GM18517 (cell line): ENCODE results near the gene BCL7C.
"Not testable (repeated sequence)": the region's sequence is repeated elsewhere in the genome, so short reads cannot be mapped to it uniquely, and the experiment has no call there.

Experiments used
- ATAC-seq: cut with Tn5 transposase; IDR thresholded peaks from one replicate; pipeline ENCODE4 v1.9.1; 2021; ENCODE audit warnings: mild to moderate bottlenecking, moderate library complexity; ENCODE audit not compliant: unreplicated experiment

The BCL7C gene

DNA sequence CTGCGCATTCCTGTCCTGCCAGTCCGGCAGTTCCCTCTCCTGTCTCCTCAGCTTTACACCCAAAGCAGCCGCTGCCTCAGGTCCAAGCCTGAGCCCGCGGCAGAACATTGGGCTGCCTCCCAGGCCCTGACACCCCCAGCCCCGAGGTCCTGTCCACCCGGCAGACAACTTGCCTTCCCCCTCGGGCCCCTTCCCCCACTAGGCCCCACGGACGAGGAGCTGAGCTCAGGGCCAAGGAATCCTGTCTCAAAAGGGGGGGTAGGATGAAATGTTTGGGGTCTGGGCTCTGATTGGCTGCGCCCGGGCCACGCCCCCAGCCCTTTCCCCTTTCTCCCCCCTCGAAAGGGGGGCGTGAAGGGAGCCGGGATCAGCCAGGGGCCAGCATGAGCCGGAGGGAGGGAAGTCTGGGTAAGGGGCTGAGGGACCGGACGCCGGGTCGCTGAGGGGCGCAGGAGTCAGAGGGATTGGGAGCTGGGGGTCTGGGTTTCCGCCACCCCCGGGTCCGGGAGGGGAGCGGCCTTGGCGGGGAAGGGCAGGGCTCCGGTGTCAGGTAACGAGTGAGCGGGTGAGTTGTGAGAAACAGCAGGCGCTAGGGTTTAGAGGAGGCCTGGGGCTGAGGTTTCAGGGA is 2.5 kb upstream of the BCL7C start, which contains the start of gene CTF1:
CTF1 (plus strand) TSS at position 354 of the 628 bp plus-strand sequence; CDS start at position 384, 30 bp downstream.
- no peak for ATAC-seq

DNA sequence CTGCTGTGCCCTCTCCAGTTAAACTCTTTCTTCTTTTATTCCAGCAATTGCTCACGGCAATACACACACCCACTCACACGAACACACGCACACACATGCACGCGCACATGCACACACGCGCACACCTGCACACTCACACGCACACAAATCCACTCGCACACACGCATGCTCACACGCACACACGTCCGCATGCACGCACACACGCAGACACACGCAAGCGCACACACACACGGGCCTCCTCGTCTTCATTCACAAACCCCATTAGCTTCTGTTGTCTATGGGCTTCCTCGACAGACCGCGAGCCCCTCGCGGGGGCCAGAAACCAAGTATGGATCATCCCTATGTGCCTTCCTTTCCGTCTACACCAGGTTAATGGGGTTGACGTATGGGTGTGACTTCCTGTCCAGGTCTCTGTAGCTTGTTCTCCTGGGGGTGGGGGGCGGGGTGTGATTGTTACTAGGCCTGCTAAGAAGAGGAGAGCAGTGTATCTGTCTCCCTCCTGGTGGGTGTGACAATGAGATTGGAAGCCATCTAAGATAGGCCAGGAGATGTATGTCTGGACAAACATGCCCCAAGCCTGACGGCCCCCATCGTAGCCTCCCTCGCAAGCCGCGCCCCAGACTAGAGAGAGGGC is 1.9 kb upstream of the BCL7C start:
- ATAC-seq, result no peak

DNA sequence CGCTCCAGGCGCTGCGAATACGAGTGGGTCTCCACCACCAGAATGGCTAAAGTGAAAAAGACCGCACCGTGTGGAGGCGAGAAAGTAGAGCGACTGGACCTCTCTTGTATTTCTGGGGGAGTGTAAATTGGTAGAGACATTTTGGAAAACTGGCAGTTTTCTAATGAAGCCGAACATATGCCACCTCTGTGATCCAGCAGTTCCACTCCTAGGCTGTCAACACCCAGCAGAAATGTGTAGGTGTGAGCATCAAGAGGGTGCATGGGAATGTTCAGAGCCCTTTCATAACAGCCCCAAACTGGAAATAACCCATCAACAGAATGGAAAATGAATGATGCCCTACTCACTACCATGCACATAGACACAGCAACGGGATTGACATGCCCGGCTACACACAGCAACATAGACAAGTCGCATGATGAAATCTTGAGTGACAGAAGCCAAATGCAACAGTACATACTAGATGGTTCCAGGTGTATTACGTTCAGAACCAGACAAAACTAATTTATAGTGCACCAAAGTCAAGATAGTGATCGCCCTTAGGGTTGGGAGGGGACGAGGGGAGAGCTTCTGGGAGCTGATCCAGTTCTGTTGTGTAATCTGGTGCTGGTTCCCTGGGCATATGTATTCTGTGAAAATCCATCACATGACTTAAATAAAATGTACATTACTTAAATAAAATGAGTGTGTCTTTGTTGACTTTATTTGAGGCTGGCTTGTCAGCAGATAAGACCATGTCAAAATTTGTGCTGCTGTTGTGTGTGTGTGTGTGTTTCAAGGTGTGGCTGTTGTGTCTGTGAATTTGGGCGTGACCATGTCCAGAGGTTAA is 877 bp upstream of the BCL7C start:
- no peak for ATAC-seq

DNA sequence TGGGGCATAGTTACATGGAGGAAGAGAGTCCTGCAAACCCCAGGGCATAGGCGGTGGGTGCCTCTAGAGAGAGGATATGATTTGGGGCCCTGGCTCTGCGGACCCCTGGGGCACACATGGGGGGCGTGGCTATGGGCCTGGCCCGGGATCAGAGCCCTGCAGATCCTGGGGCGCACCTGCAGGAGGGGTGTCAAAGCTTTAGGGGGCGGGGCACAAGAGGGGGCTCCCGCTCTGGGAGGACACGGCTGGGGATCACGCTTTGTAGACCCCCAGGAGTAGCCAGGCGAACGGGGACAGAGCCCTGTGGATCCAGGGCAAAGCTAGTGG is 497 bp downstream of the BCL7C start:
- no peak for ATAC-seq

DNA sequence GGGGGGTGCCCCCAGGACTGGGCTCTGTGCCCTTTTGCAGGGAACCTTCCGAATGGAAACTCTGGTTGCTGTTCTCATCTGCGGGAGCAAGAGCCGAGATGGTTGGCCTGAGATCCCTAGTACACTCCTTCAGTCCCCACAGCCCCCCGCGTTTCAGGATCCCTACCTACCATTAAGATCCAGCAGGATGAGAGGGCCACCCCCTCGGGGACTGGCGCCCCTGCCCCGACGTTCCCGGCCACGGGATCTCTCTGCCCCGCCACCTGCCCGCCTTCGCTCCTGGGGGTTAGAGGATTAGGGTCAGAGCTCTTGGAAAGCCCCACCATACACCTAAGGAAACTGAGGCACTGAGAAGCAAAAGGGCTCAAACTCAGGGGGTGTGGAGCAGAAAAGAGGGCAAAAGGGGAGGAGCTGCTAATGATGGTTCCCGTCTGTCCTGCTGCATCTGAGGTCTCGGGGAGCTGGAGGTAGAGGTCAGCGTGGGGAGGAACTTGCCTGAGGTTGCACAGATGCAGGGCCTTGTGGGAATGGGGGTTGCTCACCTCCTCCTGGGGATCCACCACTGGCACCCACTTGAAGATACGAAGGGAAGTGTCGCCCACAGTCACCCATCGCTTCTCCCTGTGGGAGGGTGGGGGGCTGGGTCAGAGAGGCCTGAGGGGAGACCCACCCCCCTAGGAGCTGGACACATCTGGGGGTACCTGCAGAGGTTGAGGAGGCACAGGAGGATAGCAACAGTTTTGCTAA is 1.0 kb downstream of the BCL7C start:
- no peak for ATAC-seq

DNA sequence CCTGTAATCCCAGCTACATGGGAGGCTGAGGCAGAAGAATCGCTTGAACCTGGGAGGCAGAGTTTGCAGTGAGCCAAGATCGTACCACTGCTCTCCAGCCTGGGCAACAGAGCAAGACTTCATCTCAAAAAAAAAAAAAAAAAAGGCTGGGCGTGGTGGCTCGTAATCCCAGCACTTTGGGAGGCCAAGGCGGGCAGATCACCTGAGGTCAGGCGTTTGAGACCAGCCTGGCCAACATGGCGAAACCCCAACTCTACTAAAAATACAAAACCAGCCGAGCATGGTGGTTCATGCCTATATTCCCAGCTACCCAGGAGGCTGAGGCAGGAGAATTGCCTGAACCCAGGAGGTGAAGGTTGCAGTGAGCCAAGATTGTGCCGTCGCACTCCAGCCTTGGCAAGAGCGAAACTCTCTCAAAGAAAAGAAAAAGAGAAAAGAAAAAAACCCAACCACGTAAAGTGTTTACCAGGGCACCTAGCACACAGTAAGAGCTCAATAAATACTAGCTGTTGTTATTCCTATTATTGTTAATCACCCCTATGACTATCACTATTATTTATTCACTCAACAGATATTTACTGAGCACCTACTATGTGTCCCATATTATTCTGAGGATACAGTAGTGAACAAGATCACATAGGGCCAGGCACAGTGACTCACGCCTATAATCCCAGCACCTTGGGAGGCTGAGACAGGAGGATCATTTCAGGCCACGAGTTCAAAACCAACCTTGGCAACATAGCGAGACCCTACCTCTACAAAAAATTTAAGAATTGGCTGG is 2.6 kb downstream of the BCL7C start:
- not testable (repeated sequence) for ATAC-seq

DNA sequence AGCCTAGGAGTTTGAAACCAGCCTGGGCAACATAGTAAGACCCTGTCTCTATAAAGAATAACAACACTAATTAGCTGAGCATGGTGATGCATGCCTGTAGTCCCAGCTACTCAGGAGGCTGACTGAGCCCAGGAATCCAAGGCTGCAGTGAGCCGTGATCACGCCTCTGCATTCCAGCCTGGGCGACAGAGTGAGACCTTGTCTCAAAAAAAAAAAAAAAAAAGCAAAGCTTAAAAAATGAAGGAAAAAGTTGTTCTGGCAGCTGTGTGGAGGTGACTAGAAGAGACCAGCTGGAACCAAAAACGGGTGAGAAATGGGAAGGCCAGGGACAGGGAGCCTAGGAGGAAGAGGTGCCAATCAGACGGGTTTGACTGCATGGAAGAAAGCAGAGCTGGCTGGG is 4.2 kb downstream of the BCL7C start:
- ATAC-seq, result no peak

GRCh38 chr16:30888856-30889499 is 4.9 kb downstream of the BCL7C start:
- ATAC-seq, result no peak

DNA sequence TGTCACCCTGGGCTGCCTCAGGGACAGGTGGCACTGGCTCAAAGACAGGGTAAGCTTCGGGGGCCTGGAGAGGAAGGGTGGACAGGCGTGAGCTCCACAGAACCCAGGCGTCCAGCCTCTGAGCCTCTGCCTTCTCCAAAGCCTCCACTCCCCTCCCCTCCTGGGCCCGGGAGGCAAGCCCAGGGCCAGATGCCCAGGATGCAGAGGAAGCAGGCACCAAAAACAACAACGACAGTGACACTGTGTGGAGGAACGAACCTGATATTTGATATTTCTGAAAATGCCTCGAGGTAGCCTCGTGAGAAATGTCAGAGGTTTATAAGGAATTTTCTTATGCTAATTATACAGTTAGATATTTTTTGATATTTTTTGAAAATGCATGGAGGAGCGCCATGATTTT is 6.0 kb downstream of the BCL7C start:
- ATAC-seq, result no peak

- ATAC-seq, result no peak
Observed at GRCh38 chr16:30886145-30886544, 7.7 kb downstream of the BCL7C start.

DNA sequence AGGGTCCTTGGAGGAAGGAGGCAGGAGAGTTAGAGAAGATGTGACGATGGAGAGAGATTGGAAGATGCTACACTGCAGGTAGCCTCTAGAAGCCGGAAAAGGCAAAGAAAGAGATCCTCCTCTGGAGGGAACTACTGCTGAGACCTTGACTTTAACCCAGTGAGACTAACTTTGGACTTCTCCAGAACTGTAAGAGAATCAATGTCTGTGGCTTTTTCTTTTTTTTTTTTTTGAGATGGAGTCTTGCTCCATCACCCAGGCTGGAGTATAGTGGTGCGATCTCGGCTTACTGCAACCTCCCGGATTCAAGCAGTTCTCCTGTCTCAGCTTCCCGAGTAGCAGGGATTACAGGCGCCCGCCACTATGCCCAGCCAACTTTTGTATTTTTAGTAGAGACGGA is 8.7 kb downstream of the BCL7C start:
- ATAC-seq, result no peak

- ATAC-seq, result no peak
Observed at GRCh38 chr16:30884760-30885159, 9.1 kb downstream of the BCL7C start.

DNA sequence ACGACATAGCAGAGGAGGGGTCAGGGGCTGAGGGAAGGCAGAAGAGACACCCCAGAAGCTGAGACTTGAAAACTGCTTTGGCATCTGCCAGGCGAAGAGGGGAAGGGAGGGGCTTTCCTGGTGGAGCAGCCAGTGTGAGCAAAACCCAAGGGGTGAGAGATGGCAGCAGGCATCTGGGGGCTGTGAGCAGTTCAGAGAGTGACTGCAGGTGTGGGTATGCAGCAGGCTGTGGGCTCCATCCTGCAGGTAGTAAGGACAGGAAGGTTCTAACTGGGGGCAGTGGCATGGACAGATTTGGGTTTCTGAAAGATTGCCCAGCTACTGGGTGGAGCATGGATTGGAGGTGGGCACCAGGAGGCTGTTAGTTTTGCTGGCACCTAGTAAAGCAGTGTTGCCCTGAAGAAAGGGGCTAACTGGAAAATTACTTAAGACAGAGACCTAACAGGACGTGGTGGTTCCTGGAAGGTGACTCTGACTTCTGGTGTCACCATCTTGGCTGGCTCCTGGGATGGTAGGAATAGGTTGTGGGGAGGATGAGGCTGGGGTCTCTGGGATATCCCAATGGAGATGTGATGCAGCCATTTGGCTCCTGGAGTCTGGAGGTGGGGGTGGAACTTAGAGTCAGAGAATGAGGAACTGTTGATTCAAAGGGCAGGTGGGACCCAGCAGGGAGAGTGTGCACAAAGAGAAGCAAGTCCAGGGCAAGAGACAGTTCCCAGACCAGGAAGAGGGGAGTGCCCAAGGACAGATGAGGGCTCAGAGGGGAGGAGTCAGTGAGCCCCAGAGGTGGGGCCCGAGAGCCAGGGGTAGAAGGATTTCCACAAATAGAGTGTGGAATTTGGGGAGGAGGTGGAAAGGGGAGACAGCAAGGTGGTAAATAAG is 11.2 kb downstream of the BCL7C start:
- no peak for ATAC-seq

GRCh38 chr16:30876867-30877266 is 17.0 kb downstream of the BCL7C start:
- ATAC-seq, result no peak

DNA sequence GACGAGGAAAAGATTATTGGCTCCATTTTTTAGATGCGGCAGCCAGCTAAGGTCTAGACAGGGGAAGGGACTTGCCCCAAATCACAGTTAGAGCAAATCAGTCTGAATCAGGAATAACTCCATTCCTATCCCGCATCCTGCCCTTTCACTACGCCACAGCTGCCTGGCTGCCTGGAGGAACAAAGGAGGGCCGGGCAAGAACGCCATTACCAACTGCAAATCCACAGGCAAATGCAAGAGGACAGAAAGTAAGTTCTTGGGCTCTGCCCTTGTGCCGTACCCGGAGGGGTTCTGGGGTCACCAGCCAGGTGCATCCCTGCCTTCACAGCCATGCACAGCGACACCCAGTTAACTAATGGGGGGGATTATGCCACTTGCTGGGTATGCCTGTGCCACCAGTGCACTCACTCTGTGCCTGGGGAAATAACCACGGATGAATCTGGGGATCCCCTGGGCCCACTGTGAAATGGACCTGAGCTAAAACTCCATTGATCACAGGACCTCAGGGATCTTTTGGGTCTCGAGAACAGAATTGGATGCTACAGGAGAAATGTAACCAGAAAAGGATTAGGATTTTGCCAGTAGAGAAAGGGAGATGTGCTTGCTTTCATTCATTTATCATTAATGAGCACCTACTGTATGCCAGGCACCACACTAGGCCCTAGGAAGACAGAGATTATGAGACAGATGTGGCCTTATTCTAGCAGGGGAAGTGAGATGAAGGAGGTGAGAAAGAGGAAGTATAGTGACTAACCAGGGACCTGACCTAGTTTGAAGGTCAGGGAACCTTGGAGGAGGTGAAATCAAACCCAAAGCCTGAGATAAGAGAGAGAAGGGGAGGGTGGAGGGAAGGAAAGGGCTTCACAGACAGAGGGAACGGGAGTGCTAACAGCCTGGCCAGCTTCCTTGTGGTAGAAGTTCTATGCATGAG is 17.7 kb downstream of the BCL7C start:
- ATAC-seq, result peak; percentile 36

DNA sequence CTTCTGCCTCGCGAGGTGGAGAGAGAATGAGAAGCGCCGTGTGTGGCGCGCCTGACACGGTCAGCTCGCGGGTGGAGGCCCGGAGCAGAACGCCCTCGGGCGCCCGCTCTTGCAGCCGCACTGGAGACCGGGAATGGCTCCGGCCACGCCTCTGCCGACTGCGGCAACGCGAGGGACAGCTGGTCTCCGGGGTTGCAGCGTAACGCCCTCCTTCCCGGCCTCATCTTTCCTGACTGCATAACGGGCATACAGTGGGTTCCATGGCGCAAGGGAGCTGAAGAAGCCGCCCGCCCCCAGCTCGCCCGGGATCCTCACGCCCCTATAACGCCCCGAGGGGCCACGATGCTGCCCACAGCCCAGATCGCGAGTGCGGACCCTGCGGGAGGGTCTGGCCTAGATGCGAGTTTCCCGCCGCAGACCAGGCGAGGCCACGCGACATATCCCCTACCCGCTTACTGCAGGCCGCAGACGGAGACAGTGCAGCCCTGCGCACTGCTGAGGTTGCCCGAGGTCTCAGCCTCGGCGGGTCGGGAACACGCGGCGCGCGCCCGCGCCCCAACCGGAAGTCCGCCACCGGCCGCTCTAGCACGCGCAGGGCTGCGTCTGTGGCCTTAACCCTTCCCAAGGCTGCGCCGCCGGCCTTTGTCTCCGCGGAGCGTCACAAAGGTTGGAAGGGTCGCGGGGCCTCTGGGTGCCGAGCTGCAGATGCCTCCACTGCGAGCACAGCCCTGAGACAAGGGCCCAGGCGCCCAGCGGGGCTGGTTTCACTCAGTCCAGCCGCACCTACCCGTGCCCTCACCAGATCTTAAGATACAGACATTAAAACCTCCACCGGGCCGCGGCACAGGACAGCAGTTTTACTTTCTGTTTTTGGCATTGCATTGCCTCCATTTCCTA is 18.8 kb downstream of the BCL7C start:
- peak; percentile 78 for ATAC-seq

DNA sequence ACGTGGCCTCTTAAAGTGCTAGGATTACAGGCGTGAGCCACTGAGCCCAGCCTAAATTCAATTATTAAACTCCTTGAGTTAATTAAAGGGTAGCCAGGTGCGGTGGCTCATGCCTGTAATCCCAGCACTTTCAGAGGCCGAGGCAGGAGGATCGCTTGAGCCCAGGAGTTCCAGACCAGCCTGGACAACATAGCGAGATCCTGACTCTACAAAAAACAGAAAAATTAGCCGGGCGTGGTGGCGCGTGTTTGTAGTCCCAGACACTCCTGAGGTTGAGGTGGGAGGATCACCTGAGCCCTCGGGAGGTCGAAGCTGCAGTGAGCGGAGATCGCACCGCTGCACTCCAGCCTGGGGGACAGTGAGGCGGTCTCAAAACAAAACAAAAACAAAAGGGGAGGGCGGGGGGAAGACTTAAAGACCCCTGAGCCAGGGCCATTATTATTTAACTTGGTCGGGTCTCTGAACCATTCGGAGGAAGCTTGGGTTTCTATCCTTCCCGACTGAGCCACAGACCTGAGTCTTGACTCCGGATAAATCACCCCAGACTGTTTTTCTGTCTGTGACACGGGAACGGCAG is 19.5 kb downstream of the BCL7C start:
- ATAC-seq, result peak; percentile 2
